PC-3 (cell line): ENCODE measurements around the gene TENM4. TPM values are rescaled to one million over a fixed set of nuclear protein-coding genes. Genes with fewer than 3 reads are reported as not detected.

ENCODE experiments used
- ATAC-seq: fragments of 200-7000 bp; cut with Tn5 transposase; 2 replicates; pipeline ENCODE4 v1.9.1; 2020; ENCODE audit warnings: mild to moderate bottlenecking, moderate library complexity
- BruUV-seq: library from RNA; stranded (reverse); fragments of 400-500 nt; replicated peaks from 2 replicates; lab custom pipeline; 2021; lab: Mats Ljungman, UMichigan
- CTCF ChIA-PET: fragments of 300-600 bp; sonication (Branson Sonifier 250); formaldehyde crosslinking; loops from one replicate; lab custom pipeline; 2022; ENCODE audit warnings: antibody characterized with exemption; lab: Charles Lee
- POLR2A ChIA-PET: fragments of 300-600 bp; sonication (Branson Sonifier 250); formaldehyde crosslinking; loops from one replicate; lab custom pipeline; 2022; ENCODE audit warnings: antibody characterized with exemption; ENCODE audit not compliant: unreplicated experiment; lab: Charles Lee
- DNase-seq: peaks from one replicate; pipeline ENCODE4 v3.0.0-alpha.2; 2015
- H2AFZ ChIP-seq: fragments of 300-600 bp; sonication (generic); 2 replicates; pipeline ENCODE4 v1.6.0; 2016; ENCODE audit warnings: antibody characterized with exemption, low read length
- H3F3A ChIP-seq: fragments of 300-600 bp; sonication (generic); one replicate; pipeline ENCODE4 v1.6.0; 2017; ENCODE audit warnings: antibody characterized with exemption, low read length, control low read depth, mild to moderate bottlenecking; ENCODE audit not compliant: unreplicated experiment
- H3K27ac ChIP-seq: fragments of 300-600 bp; sonication (generic); 2 replicates; pipeline ENCODE4 v1.5.1; 2016; ENCODE audit warnings: mild to moderate bottlenecking, low read length
- H3K27me3 ChIP-seq: fragments of 300-600 bp; sonication (generic); 2 replicates; pipeline ENCODE4 v1.6.1; 2016; ENCODE audit warnings: low read length, mixed read lengths
- H3K36me3 ChIP-seq: fragments of 300-600 bp; sonication (generic); 2 replicates; pipeline ENCODE4 v1.6.1; 2016; ENCODE audit warnings: low read depth, mixed run types, low read length, mixed read lengths
- H3K4me1 ChIP-seq: fragments of 300-600 bp; sonication (generic); 2 replicates; pipeline ENCODE4 v1.5.1; 2016; ENCODE audit warnings: low read length; ENCODE audit not compliant: insufficient read depth
- H3K4me2 ChIP-seq: fragments of 300-600 bp; sonication (generic); 2 replicates; pipeline ENCODE4 v1.6.0; 2016; ENCODE audit warnings: low read length
- H3K4me3 ChIP-seq: fragments of 300-600 bp; sonication (generic); 2 replicates; pipeline ENCODE4 v1.5.1; 2016; ENCODE audit warnings: mild to moderate bottlenecking, low read length, mixed read lengths
- H3K79me2 ChIP-seq: fragments of 300-600 bp; sonication (generic); 2 replicates; pipeline ENCODE4 v1.6.1; 2017; ENCODE audit warnings: low read length, mixed read lengths
- H3K9ac ChIP-seq: fragments of 300-600 bp; sonication (generic); 2 replicates; pipeline ENCODE4 v1.6.0; 2016; ENCODE audit warnings: mild to moderate bottlenecking, low read length
- H3K9me2 ChIP-seq: fragments of 300-600 bp; sonication (generic); replicated peaks from 2 replicates; pipeline ENCODE4 v1.6.1; 2016; ENCODE audit warnings: mixed run types, low read length, mixed read lengths
- H3K9me3 ChIP-seq: fragments of 300-600 bp; sonication (generic); 2 replicates; pipeline ENCODE4 v1.6.1; 2016; ENCODE audit warnings: low read length, mixed read lengths
- H4K20me1 ChIP-seq: fragments of 300-600 bp; sonication (generic); 2 replicates; pipeline ENCODE4 v1.6.1; 2016; ENCODE audit warnings: low read length, mixed read lengths
- EZH2 ChIP-seq: fragments of 300-600 bp; sonication (generic); IDR thresholded peaks from one replicate; pipeline ENCODE4 v1.6.1; 2017; ENCODE audit warnings: antibody characterized with exemption, mild to moderate bottlenecking, low read length; ENCODE audit not compliant: unreplicated experiment
- EZH2phosphoT487 ChIP-seq: fragments of 300-600 bp; sonication (generic); IDR thresholded peaks from 2 replicates; pipeline ENCODE4 v1.6.1; 2018; ENCODE audit warnings: mild to moderate bottlenecking, antibody characterized with exemption, low read length, borderline replicate concordance
- intact Hi-C: fragments of 100-400 bp; cut with micrococcal nuclease; formaldehyde crosslinking; loops from 2 replicates; pipeline ENCODE4 v1.9.0; 2023
- total RNA-seq: library from RNA; depleted of rRNA; stranded (reverse); fragments of >200 nt; gene quantifications from 2 replicates; pipeline ENCODE4 v1.2.3, GENCODE V29; 2014
- TF ChIP-seq, protein P1 (sequence below): fragments of 300-600 bp; sonication (generic); conservative IDR thresholded peaks from 2 replicates; pipeline ENCODE4 v1.5.1; 2017; ENCODE audit warnings: antibody characterized with exemption, low read depth, mild to moderate bottlenecking, low read length

The TENM4 gene
- total RNA-seq, 1 experiment from 2014 or later, result 19.7 TPM

DNA sequence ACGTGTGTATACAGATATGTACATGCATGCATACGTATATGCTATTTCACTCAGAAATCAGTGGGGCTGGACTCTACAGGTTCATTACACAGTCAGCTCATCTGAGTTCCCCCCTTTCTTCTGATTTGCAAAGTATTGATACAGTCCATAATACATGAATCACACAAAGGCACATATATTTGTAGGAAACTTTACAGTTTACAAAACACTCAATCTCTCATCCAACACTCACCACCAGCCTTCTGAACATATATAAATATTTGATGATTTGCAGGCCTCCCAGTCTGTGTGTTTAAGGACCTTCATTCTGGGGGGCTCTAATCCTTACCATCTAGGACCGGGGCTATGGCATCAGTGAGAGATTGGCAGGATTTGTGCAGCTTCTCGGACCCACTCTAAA is 293.8 kb downstream of the TENM4 start:
- Histone ChIP-seq H3K9me3 (0 out of 2 replicates have a peak, but pooled peaks cover 5% of the 10 kb centered on the region), H3K79me2 (no peaks in the 10 kb centered on the region), H4K20me1 (no peaks in the 10 kb centered on the region), H3K9me2 (no peaks in the 10 kb centered on the region), H3F3A (no peaks in the 10 kb centered on the region), H3K27ac (no peak overlapping the region), H3K9ac (no peak overlapping the region), H3K4me2 (no peak overlapping the region), H3K36me3 (no peaks in the 10 kb centered on the region), H3K27me3 (peaks cover 11% of the 10 kb centered on the region; the same call in 1 of the 2 replicates), H3K4me1 (no peaks in the 10 kb centered on the region), H2AFZ (no peak overlapping the region), H3K4me3 (no peak overlapping the region)
- CTCF ChIA-PET, result no interaction called here
- intact Hi-C loops, result no loop called here
- ATAC-seq, result no peak
- no peak for DNase-seq
- no TSS peak for BruUV-seq
- TF ChIP-seq, protein P1, sequence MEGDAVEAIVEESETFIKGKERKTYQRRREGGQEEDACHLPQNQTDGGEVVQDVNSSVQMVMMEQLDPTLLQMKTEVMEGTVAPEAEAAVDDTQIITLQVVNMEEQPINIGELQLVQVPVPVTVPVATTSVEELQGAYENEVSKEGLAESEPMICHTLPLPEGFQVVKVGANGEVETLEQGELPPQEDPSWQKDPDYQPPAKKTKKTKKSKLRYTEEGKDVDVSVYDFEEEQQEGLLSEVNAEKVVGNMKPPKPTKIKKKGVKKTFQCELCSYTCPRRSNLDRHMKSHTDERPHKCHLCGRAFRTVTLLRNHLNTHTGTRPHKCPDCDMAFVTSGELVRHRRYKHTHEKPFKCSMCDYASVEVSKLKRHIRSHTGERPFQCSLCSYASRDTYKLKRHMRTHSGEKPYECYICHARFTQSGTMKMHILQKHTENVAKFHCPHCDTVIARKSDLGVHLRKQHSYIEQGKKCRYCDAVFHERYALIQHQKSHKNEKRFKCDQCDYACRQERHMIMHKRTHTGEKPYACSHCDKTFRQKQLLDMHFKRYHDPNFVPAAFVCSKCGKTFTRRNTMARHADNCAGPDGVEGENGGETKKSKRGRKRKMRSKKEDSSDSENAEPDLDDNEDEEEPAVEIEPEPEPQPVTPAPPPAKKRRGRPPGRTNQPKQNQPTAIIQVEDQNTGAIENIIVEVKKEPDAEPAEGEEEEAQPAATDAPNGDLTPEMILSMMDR, result no peak
- no peak for TF ChIP-seq EZH2
- no peak for TF ChIP-seq EZH2phosphoT487
- POLR2A ChIA-PET, result no interaction called here

DNA sequence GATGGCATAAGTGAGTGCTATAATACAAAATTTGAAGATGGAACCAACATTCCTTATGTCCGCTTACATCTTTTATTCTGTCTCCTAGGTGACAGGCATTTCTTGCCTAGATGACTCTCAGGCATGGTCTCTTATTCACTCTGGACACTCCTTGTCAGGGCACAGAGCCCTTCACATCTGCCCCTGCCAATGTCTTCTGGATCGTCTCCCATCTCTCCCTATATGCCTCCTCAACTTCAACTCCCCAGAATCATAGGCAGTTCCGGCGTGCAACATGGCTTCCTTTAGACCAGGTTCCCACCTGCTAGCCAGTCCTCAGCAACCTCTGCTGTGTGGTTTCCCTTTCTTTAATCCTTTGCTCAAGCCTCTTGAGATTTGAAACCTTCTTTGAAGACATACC is 300.9 kb downstream of the TENM4 start:
- Histone ChIP-seq H3K9me3 (0 out of 2 replicates have a peak, but pooled peaks cover 5% of the 10 kb centered on the region), H3K79me2 (no peaks in the 10 kb centered on the region), H3K4me3 (no peak overlapping the region), H3K4me1 (no peaks in the 10 kb centered on the region), H3K36me3 (no peaks in the 10 kb centered on the region), H3K9ac (no peak overlapping the region), H2AFZ (no peak overlapping the region), H3K9me2 (no peaks in the 10 kb centered on the region), H4K20me1 (no peaks in the 10 kb centered on the region), H3K27ac (no peak overlapping the region), H3K27me3 (no peaks in the 10 kb centered on the region), H3F3A (no peaks in the 10 kb centered on the region), H3K4me2 (no peak overlapping the region)
- BruUV-seq, result no TSS peak
- POLR2A ChIA-PET, result no interaction called here
- CTCF ChIA-PET, result no interaction called here
- intact Hi-C loops, result no loop called here
- DNase-seq (no peak), ATAC-seq (no peak)
- TF ChIP-seq, protein P1, result no peak
- TF ChIP-seq EZH2 (no peak), EZH2phosphoT487 (no peak)

DNA sequence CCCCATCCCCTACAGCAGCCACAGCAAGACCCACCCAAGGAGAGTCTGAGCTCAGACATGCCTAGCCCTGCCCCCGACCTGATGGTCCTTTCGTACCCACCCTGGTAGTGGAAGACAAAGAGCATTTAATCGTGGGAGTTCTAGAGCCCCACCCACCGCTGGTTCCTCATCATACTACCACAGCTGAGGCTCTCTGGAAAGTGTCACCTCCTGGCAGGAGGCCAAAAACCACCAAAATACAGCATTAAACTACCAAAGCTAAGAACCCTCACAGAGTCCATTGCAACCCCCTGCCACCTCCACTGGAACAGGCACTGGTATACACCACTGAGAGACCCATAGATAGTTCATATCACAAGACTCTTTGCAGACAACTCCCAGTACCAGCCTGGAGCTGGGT is 311.1 kb downstream of the TENM4 start:
- ChIA-PET CTCF (no interaction called here), POLR2A (no interaction called here)
- ATAC-seq, result no peak

More for the DNA sequence above, 311.1 kb downstream of the TENM4 start:
- no peak overlapping the region for H3K27ac ChIP-seq
- H3K4me1 ChIP-seq, result no peaks in the 10 kb centered on the region
- H4K20me1 ChIP-seq, result no peaks in the 10 kb centered on the region
- H3K79me2 ChIP-seq, result no peaks in the 10 kb centered on the region
- H2AFZ ChIP-seq, result no peak overlapping the region
- H3F3A ChIP-seq, result no peaks in the 10 kb centered on the region
- H3K4me2 ChIP-seq, result no peak overlapping the region
- DNase-seq, result no peak
- TF ChIP-seq EZH2, result no peak
- H3K27me3 ChIP-seq, result no peaks in the 10 kb centered on the region
- no peaks in the 10 kb centered on the region for H3K9me2 ChIP-seq
- intact Hi-C loops, result no loop called here
- H3K9ac ChIP-seq, result no peak overlapping the region
- H3K4me3 ChIP-seq, result no peak overlapping the region
- no TSS peak for BruUV-seq
- H3K36me3 ChIP-seq, result no peaks in the 10 kb centered on the region
- H3K9me3 ChIP-seq, result no peaks in the 10 kb centered on the region
